GM18508 (cell line): ENCODE data around the gene GP1BB.

Experiments used
- ATAC-seq: cut with Tn5 transposase; IDR thresholded peaks from one replicate; pipeline ENCODE4 v1.9.1; 2021; ENCODE audit warnings: moderate number of reproducible peaks; ENCODE audit not compliant: insufficient read depth, unreplicated experiment

Gene GP1BB

DNA sequence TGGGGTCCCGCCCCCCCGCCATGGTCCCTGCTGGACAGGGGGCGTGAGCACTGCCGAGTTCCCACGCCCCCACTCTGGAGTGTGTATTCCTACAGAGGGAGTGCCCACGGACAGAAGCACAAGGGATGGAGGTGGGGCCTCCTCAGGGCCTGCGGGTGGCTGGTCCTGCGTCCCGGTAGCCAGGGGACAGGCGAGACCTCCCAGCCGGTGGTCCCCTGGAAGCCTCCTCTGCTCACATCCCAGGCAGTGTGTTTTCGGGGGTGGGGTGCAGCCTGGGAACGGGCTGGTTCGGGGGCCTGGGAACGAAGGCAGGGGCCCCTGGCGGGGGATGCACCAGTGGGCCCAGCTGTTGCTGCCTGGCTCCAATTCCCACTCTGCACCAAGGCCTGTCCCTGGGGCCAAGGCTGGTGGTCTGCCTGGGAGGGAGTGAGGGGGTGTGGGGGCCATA is 16.1 kb downstream of the GP1BB start:
- no peak for ATAC-seq

DNA sequence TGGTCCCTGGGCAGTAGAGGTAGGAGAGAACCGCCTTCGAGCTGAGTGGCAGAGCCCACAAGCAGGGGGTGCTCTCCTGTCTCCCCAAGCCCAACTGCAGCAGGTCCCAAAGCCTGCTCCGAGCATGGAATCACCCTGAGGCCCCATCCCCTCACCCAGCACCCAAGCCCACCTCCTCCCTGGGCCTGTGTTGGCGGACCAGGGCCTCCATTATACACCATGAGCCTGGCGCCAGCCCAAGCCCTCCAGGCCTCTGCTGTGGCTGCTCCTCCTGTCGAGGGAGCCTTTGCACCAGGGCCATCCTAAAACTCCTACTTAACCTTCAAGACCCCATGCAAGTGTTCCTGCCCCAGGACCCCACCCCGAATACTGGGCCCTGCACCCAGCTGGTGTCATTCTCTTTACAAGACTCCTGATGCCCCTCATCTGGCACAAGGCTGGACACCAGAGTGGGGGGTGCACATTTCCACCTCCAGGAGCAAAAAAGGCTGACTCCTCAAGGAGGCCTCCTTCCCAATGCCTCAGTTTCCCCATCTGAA is 16.6 kb downstream of the GP1BB start:
- no peak for ATAC-seq

DNA sequence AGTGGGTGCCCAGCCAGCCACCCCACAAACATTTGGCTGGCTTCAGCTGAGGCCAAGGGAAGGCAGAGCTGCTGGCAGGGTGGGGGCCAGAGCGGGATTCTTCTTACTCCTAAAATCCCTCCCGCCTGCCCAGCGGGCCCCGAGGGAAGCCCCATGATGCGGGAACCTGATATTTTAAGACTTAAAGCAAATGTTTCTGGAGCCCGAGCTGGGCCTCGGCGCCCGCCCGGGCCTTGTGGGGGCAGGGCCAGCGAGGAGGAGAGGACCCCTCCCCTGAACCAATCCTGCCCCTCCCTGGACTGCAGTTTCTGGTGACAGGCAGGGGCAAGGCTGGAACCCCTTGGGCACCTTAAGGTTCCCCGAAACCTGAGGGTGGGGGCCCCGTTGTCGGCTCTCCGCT is 17.2 kb downstream of the GP1BB start:
- ATAC-seq, result no peak

DNA sequence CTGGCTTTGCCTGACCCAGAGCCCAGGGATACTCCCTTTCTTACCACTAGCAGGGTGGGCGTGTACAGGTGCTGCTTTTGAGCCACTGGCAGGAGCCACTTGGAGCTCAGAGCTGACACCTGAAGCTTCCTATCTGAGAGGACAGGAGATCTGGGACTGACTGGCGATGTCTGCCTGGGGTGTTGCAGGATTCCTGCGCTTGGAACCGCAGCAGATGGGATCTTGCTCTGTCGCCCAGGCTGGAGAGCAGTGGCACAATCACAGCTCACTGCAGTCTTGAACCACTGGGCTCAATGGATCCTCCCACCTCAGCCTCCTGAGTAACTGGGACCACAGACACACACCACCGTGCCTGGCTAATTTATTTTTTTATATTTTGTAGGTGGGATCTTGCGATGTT is 17.7 kb downstream of the GP1BB start:
- ATAC-seq, result no peak

DNA sequence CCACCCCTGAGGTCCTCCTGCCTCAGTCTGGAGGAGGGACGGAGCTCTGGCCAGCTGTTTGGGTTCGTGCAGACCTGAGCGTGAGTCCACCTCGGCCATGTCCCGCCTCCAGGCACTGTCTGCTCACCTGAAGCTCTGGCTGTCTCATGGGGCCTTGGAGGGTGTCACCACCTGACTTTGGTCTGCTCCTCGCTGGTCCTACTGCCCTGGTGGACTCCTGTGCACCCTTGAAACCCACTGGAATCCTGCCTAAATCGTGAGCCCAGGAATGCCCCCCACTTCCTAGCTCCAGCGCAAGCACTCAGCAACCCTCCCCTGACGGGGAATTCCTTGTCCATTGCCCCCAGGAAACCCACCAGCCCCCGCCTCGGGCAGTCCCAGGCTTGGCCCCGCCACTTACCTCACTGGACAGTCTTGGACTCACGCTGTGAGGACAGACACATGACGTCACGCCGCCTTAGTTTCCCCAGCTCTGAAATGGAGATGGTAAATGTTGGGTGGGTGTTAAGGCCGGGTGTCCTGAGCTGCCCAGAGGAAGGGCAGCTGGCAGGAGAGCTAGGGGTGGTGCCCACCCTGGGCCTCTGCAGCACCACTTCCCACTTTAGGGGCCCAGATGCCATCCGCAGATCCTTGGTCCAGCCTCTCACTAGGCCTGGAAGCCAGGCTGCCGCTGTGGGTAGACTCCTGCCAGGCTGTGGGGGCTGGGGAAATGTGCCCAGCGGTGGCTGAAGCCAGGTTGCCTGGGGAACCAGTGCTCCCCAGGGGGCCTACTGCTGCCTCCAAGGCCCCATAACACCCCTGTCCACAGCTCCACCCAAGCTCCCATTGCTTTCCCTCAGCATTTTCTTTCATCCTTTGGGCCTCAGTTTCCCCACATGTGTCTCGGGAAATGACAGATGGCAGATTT is 19.1 kb downstream of the GP1BB start:
- ATAC-seq, result no peak

DNA sequence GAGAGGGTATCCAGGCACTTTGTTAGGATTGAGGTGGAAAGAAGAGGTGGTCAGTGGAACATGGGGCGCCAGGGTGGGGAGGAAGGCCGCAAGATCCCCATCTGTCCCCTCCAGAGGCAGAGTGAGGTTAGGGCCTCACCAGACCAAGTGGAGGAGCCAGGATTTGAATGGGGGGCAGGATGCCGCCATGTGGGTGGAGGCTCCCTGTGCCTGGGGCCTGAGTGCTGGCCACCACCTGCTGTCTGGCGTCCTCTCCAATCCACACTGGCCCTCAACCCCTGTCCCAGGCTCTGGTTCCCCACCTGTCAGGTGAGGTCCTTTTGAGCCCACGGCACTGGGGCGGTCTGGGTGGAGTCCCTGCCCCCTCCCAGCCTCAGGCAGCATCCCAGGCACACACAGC is 19.7 kb downstream of the GP1BB start:
- ATAC-seq, result no peak

DNA sequence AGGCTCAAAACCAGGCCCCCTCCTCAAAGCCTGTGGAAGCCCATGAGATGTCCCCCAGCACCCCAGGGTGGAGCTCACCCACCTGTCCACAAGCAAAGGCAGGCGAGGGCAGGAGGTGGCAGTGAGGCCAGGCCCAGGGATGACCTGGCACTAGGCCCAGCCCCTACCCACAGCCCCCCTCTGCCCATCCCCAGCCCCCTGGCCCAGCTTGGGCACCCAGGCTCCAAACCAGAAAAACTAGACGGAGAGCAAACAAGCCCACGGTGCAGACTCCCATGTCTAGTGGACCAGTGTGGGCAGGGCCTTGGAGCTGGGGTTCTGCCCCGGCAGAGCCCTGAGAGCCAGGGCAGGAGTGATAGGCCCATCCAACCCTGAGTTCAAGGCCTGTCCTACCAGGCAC is 20.3 kb downstream of the GP1BB start:
- no peak for ATAC-seq

DNA sequence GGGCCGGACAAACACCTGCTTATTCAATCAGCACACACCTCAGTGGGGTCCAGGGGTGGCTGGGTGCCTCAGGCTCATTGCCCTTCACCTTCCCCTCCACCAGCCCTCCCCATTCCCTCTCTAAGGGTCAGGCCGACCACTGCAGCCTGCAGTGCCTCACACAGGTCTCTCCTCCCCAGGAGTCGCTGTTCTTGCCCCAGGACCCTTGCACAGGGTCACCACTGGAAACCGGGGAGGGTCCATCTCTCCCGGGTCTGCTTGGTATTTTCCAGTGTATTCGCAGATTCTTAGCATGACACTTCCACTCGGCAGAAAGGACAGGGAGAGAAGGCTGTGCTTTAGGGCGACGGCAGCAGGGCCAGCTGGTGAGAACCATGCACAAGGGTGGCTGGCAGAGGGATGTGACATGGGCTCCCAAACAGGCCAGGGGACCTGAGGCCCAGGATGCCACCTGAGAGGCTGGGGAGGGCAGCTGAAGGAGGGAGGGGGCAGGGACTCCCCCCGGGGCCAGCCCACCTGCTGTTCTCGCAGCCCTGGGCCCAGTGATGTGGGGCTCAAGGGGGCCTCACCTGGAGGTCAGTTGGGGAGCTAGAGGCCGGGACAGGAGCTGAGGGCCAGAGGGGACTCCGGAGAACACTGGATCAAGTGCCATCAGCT is 21.1 kb downstream of the GP1BB start:
- ATAC-seq, result no peak

DNA sequence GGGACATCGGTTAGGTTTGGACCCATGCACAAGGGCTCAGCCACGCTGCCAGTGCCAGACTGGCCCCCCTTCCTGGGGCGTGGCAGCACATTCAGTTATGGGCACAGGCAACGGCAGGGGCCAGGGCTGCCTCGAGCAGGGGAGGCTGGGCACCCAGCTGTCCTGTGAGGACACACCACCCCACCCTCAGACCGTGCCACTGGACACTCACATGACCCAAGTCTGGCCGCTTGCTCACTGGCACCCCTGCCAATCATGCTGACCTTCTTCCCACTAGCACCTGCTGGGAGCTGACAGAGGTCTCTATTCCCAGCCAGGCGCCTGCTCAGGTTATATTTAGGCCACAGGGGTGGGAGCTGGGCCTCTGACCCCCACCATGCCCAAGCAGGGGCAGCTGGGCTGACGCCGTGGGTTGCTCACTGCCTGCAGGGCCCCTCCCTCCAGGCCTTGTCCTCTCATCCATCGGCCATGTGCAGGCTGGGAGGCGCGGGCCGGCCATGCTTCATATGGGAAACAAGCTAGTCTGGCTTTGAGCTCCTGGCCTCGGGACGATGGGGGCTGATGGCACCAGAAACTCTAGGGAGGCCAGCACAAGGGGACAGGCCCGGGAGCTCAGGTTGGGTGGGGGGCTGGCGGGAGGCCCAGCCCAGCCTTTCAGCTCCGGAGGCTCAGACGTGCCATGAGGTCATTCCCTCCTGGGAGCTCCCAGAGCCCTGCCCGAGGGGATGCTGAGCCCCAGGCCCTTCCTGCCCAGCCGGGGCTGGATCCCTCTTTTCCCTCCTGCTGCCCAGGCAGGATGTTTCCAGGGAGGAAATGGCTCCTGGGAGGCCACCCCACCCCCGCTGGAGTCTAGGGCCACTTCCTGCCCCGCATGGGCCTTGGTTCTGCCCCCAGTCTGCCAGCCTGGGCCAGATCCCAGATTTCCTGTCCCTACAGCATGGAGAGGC is 22.1 kb downstream of the GP1BB start:
- ATAC-seq, result no peak

DNA sequence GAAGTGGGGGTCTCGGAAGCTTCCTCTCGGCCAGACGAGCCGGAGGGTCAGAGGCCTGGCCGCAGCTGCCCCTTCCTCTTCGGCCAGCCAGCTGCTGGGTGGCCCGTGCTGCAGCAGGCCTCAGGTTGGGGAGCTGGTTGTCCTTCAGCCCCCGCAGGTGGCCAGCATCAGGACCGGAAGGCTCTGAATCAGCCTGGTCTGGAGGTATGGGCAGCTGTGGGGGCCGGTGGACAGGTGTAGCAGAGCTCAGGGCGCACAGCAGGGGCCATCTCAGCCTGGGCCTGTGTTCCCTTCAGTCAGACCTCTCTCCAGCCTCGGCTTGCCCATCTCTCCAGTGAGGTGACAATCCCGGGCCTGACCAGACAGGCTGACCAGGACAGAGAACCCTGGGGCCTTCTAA is 23.4 kb downstream of the GP1BB start:
- ATAC-seq, result no peak

DNA sequence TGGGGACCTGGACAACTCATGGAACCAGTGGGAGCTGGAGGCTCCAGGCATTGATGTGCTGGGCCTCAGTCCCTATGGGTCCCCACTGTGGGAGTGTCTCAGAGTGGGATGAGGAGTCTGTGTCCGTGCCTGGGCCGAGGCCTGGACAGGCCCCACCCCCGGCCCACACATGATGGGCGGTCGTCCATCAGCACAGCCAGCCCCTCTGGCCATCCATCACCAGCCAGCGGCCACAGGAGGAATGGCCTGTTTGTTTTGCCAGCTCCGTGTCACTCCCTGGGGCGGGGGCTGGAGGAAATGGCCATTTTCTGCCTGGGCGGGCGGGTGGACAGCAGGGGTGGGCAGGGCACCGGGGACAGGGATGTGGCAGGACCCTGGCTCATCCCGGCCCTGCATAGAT is 24.2 kb downstream of the GP1BB start:
- ATAC-seq, result no peak

DNA sequence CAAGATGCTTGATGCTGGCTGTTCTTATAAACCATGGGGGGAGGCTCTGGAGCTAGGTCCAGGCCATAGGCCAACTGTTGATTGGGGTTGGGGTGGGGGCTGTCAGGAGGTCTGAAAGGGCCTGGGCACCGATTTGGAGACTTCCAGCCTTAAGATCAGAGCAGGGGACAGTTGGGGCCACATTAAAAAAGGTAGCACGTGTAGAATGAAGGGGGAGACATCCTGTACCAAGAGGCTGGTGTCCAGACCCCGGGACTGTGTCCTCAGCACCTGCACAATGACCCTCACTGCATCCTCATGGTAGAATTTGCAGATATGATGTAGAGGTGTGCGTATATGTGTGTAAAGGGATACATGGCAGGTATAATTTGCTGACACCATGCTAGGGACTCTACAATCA is 24.8 kb downstream of the GP1BB start:
- no peak for ATAC-seq

DNA sequence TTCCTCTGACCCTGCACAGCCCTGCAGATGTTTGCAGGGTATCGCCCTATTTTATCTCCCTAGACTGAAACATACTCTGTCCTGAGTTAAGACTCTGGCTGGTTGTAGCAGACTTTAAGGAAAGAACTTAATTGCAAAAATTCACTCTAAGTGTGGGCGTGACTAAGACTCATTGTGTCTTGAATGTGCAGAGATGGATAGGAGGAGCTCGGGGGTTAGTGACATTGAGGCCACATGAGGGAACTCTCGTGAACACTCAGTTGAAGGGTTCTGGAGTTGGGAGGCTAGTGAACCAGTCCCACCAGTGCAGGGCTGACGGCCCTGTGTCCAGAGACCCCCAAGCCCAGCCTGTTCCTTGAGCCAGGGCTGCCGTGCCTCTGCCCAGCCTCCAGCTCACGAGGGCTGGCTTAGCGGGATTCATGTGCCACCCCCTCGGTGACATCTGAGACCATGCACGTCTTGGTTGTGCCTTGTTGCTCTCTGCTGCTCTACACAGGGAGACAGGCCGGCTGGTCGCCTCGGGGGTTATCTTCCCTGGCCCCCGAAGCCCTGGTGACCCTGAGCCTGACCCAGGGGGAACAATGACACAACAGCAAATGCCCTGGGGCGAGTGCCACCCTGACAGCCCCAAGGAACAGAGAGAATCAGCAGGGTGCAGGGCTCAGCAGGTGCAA is 25.8 kb downstream of the GP1BB start:
- no peak for ATAC-seq

DNA sequence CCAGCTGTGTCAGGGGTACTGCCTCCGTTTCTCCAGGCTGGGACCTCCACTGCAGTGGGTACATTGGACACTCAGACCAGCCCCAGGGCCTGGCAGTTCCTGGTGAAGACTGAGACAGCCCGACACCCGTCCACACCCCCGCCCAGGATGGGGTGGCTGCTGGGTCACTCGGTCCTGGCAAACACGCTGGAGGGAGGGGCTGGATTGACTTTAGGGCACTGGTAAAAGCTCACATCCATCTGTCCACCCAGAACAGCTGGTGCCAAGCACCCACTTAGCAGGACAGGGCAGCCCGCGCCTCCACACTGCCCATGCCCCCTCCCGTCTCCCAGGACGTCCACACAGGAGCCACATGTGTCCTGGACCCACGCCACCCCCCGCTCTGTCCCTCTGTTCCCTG is 26.5 kb downstream of the GP1BB start:
- no peak for ATAC-seq

DNA sequence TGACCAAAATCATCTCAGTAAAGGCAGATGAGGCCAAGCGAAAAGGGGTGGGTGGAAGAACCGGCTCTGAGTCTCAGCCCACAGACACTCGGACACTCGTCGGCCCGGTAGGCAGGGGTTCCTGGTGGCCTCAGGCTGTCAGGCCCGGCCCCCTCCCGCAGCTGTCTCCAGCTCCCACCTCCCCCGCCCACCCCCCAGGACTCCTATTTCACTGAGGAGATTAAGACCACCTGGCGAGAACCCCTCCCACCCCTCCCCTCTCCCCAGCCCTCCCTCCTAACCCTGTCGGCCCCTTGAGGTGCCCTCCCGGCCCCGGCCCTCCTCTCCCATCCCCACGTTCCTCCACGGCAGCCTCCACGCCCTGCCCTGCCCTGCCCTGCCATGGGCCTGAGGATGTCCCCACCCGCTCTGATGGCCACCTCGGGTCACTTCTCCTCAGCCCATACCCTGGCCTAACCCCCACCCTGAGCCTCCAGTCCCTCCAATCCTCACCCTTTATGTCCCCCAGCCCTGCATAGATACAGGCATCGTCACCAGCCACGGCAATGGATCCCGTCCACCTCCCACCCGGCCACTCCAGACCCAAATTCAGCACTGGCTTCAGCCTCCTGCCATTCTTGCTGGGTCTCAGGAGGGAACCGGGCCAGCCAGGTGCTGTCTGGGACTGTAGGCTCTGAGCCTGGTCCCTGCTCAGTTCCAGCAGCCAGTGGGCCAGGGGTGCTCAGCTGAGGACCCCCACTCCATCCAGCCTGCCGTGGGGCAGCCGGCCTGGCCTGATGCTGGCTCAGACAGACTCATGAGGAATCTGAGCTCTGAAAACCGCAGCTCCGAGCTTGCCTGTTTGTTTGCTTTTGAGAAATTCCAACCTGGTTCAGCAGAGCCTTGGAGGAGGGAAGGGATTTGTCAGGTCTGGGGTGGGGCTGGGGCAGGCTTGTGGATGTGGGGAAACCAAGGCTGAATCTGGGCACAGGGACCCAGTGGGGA is 27.5 kb downstream of the GP1BB start:
- ATAC-seq, result no peak

DNA sequence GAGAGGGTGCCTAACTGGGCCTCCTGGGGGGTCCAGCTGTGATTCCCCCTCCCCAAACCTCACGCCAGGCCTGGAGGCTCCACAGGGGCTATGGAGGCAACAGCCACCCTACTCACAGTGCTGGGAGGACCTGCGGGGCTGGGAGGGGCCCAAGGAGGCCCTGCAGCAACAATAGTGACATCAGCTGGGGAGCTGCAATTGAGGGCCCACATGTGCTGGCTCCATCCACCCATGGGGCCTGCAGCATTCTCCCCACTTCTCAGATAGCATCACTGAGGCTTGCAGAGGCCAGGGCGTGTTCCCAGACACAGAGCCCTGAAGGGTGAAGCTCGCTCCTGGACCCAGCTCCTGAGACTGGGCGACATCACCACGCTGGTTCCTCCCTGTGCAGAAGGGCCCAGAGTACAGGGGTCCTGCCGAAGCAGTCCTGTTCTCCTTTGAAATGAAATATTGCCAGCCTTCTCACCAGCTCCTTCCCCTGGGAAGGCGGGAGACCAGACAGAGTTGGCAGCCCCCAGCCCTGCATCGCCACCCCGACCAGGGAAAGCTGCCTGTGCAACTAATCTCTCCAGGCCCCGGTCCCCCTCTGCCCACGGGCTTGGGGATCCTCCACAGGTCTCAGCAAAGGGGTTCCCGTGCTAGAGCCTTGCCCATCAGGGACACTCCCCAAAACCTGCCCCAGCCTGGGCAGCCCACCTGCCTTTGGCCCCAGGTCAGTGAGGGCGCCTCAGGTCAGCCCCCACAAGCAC is 28.3 kb downstream of the GP1BB start:
- ATAC-seq, result no peak

DNA sequence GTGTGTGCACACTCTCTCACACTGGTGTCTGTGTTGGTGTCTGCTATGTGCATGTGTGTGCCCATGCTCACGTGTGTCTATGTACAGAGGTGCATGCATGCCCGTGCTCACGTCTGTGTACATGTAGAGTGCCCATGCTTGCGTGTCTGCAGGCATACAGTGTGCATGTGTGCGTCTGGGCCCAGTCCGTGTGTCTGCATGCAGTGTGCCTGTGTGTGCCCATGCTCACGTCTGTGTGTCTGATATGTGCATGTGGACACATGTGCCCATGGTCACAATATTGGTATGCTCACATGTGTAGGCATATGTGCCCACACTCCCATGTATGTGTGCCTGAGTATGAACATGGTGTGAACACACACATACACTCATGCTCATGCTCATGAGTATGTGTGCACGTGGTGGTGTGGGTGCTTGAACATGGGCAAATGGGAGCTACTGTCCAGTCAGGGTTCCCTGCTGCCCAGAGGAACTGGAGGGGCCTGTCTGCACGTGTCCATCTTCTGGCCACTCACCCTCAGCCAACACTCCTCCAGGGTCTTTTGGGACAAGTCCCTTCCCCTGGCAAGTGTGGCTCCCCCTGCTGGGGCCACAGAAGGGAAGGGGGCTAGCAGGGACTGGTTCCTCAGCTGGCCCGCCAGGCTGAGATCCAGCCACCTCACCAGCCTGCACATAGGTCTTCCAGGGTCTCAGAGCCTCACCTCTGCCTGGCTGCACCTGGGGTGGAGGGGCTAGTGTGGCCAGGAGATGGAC is 29.9 kb downstream of the GP1BB start:
- no peak for ATAC-seq
